Tibial nerve (tissue), 4 donors: ENCODE measurements around the gene ALDH18A1. TPM values are rescaled to one million over a fixed set of nuclear protein-coding genes. Genes with fewer than 3 reads are reported as not detected.

Experiments
- DNase-seq, 2 donors: peaks; one replicate each; pipeline ENCODE4 v3.0.0-alpha.2; 2019; ENCODE audit warnings: low spot score in 2 of 2
- H3K27ac ChIP-seq, 4 donors: fragments of 200-600 bp; sonication (generic) in 3 of 4; one replicate each; pipeline ENCODE4 v1.5.1; 2017 to 2019; ENCODE audit warnings: mild to moderate bottlenecking in 1 of 4
- H3K27me3 ChIP-seq, 2 donors: fragments of 200-600 bp; sonication (generic) in 1 of 2; one replicate each; pipeline versions ENCODE4 v1.5.1 to v1.6.0; 2017 to 2019
- H3K36me3 ChIP-seq, 3 donors: fragments of 200-600 bp; sonication (generic); one replicate each; pipeline ENCODE4 v1.5.1; 2018 to 2019
- H3K4me1 ChIP-seq, 4 donors: fragments of 200-600 bp; sonication (generic) in 3 of 4; one replicate each; pipeline ENCODE4 v1.5.1; 2017 to 2019
- H3K4me3 ChIP-seq, 4 donors: fragments of 200-600 bp; sonication (generic) in 3 of 4; one replicate each; pipeline ENCODE4 v1.5.1; 2017 to 2019; ENCODE audit warnings: mild to moderate bottlenecking in 1 of 4, moderate library complexity in 1 of 4
- H3K9me3 ChIP-seq, 4 donors: fragments of 200-600 bp; sonication (generic) in 3 of 4; one replicate each; pipeline ENCODE4 v1.5.1; 2017 to 2019
- EP300 ChIP-seq, 2 donors: sonication (generic); formaldehyde crosslinking; IDR thresholded peaks; one replicate each; pipeline ENCODE4 v1.6.1; 2017; ENCODE audit warnings: antibody characterized with exemption in 2 of 2, mild to moderate bottlenecking in 1 of 2
- POLR2A ChIP-seq, 2 donors: fragments of 450-650 bp; IDR thresholded peaks; one replicate each; pipeline ENCODE4 v1.6.1; 2017; ENCODE audit warnings: antibody characterized with exemption in 2 of 2, mild to moderate bottlenecking in 2 of 2, moderate library complexity in 2 of 2
- WGBS, 2 donors: methylation state at CpG; one replicate each; pipeline ENCODE4 v1.1.5; 2018; 5-methylcytosine and 5-hydroxymethylcytosine counted together
- total RNA-seq, 4 donors: library from RNA; depleted of rRNA; stranded (reverse); fragments of >200 nt; gene quantifications; one replicate each; pipeline ENCODE4 v1.1.0, GENCODE V29; 2016
- TF ChIP-seq, protein P1 (sequence below), 5 experiments: fragments of 200-600 bp in 3 of 5; fragments of 450-650 bp in 2 of 5; sonication (generic) in 3 of 5; IDR thresholded peaks; one replicate each; pipeline ENCODE4 v1.5.1; 2016 to 2019; ENCODE audit warnings: antibody characterized with exemption in 5 of 5, mild to moderate bottlenecking in 3 of 5, moderate library complexity in 2 of 5

Gene ALDH18A1
- total RNA-seq, 4 donors from 2014 or later: 12.0 to 26.7 (median 17.3) TPM

DNA sequence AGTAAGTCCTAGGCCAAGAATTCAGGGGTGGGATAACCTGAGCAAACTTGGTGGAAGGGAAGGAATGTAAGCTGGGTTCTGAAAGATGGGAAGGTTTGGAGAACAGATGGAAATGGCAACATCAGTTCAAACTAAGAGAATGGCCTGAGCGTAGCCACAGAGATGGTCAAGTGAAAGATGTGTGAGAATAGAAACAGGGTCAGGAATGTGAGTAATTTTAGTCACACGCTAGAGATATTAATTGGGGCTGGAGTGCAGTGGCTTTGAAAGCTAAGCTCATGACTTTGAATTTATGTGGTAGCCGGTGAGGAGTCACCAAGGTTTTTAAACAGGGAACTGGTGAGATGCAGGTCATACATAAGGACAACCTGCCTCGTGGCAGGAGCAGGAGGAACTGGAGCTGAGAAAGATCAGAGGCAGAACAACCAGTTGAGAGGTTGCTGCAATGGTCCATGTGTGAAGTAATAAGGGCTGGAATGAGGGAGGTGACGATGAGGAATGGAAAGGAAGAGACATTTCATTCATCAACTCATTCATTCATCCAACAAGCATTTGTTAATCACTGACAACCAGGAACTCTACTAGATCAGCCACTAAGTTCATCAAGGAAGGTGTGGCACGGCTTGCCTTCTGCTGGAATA, 82.4 kb downstream of the ALDH18A1 start:
- peaks cover 0 to 6% (median 0%) of the 10 kb centered on the region in 4 donors for H3K4me1 ChIP-seq
- no peak overlapping the region for H3K4me3 ChIP-seq
- TF ChIP-seq, protein P1, sequence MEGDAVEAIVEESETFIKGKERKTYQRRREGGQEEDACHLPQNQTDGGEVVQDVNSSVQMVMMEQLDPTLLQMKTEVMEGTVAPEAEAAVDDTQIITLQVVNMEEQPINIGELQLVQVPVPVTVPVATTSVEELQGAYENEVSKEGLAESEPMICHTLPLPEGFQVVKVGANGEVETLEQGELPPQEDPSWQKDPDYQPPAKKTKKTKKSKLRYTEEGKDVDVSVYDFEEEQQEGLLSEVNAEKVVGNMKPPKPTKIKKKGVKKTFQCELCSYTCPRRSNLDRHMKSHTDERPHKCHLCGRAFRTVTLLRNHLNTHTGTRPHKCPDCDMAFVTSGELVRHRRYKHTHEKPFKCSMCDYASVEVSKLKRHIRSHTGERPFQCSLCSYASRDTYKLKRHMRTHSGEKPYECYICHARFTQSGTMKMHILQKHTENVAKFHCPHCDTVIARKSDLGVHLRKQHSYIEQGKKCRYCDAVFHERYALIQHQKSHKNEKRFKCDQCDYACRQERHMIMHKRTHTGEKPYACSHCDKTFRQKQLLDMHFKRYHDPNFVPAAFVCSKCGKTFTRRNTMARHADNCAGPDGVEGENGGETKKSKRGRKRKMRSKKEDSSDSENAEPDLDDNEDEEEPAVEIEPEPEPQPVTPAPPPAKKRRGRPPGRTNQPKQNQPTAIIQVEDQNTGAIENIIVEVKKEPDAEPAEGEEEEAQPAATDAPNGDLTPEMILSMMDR (IDR thresholded peaks at IDR 0.05): no peak
- TF ChIP-seq EP300 (IDR thresholded peaks at IDR 0.05) (no peak), POLR2A (IDR thresholded peaks at IDR 0.05) (no peak)
- no peaks in the 10 kb centered on the region for H3K36me3 ChIP-seq
- no peak overlapping the region for H3K27ac ChIP-seq
- WGBS, 2 donors: 82 to 86% methylated on average over 6 of the region's 6 CpGs
- no peaks in the 10 kb centered on the region for H3K9me3 ChIP-seq
- H3K27me3 ChIP-seq: no peaks in the 10 kb centered on the region
- DNase-seq: no peak

DNA sequence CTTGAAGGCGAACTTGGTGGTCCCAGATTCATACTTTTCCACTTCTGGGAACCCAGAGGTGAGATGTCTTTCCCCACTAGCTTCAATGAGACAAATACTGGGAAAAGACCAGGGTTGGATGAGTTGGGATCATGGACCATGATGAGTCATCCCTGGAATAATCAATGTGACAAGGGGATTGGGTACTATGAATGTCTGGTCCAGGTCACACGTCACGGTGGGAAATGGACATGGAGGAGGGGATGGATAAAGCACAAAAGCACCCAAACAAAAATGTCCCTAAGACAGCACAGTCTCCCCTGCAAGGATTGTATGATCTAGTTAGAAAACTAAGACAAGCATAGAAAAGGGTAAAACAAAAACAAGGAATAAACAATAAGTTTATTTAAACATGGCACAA, 83.0 kb downstream of the ALDH18A1 start:
- no peak for DNase-seq
- WGBS, 2 donors: 74 to 84% methylated on average over 3 of the region's 3 CpGs
- TF ChIP-seq EP300 (IDR thresholded peaks at IDR 0.05): no peak
- TF ChIP-seq, protein P1 (IDR thresholded peaks at IDR 0.05): no peak
- TF ChIP-seq POLR2A (IDR thresholded peaks at IDR 0.05): no peak

DNA sequence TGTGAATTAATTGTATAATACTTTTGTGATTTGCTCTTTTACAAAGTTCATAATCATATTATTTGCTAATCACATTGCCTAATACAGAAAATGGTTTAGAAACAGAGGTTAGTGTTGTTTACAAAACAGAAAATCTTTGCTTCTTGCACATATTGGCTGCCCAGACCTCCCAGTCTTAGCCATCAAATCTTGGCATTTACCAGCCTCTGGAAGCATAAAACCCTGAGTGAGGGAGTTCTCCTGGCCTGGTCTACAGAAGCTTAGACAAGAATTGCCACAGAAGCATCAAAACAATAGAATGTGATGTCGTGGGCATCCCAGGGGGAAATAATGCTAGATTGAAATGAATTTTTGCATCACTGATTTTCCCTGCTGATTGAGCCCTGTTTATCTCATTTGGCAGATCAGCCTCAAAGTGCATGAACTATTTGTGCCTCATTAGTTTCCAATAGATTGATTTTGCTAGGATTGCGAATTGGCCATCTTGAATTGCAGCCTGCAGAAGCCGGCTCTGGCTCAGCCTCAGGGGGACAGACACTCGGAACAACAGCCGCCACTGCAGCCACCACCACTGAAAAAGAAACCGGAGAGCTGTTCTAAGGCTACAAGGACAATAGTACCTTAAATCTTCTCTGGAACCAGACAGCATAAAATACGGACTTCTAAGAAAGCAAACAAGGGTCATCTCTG, 84.2 kb downstream of the ALDH18A1 start:
- Histone ChIP-seq H3K4me1 (peaks cover 0 to 6% (median 0%) of the 10 kb centered on the region in 4 donors), H3K9me3 (no peaks in the 10 kb centered on the region), H3K4me3 (no peak overlapping the region), H3K27me3 (no peaks in the 10 kb centered on the region), H3K27ac (no peak overlapping the region), H3K36me3 (no peaks in the 10 kb centered on the region)
- WGBS, 2 donors: 44 to 55% methylated on average over 7 of the region's 7 CpGs
- no peak for DNase-seq
- TF ChIP-seq EP300 (IDR thresholded peaks at IDR 0.05) (no peak), POLR2A (IDR thresholded peaks at IDR 0.05) (no peak)
- TF ChIP-seq, protein P1 (IDR thresholded peaks at IDR 0.05): no peak

More for the DNA sequence above, 83.0 kb downstream of the ALDH18A1 start:
- no peak overlapping the region for H3K4me3 ChIP-seq
- H3K36me3 ChIP-seq: no peaks in the 10 kb centered on the region
- no peaks in the 10 kb centered on the region for H3K27me3 ChIP-seq
- H3K27ac ChIP-seq: no peak overlapping the region
- H3K9me3 ChIP-seq: no peaks in the 10 kb centered on the region
- H3K4me1 ChIP-seq: peaks cover 0 to 6% (median 0%) of the 10 kb centered on the region in 4 donors

DNA sequence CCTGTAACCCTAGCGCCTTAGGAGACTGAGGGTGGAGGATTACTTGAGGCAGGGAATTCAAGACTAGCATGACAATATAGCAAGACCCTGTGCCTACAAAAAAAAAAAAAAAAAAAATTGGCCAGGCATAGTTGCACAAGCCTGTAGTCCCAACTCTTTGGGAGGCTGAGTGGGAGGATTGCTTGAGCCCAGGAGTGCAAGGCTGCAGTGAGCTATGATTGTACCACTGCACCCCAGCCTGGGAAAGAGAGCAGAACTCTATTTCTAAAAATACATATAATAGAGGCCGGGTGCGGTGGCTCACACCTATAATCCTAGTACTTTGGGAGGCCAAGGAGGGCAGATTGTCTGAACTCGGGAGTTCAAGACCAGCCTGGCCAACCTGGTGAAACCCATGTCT, 85.1 kb downstream of the ALDH18A1 start:
- Histone ChIP-seq H3K4me3 (no peak overlapping the region), H3K27me3 (no peaks in the 10 kb centered on the region), H3K36me3 (no peaks in the 10 kb centered on the region), H3K4me1 (peaks cover 0 to 6% (median 0%) of the 10 kb centered on the region in 4 donors), H3K9me3 (no peaks in the 10 kb centered on the region), H3K27ac (no peak overlapping the region)
- DNase-seq: no peak
- 98% methylated on average over 4 of the region's 4 CpGs for WGBS, 2 donors
- no peak for TF ChIP-seq POLR2A (IDR thresholded peaks at IDR 0.05)
- TF ChIP-seq, protein P1 (IDR thresholded peaks at IDR 0.05): no peak
- TF ChIP-seq EP300 (IDR thresholded peaks at IDR 0.05): no peak

DNA sequence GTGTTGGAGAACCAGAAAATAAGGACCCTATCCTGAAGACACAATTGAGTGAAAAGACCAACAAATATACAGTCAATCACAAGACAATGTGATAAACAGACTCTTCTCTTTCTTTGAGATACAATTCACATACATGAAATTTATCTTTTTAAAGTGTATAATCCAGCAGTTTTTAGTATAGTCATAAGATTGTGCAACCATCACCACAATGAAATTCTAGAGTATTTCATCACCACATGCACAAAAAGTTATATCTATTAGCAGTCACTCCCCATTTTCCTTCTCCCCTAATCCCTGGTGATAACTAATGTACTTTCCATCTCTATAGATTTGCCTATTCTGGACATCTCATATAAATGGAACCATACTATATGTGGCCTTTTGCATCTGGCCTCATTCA, 87.1 kb downstream of the ALDH18A1 start:
- Histone ChIP-seq H3K9me3 (no peaks in the 10 kb centered on the region), H3K27me3 (no peaks in the 10 kb centered on the region), H3K36me3 (no peaks in the 10 kb centered on the region), H3K4me1 (peaks cover 0 to 6% (median 0%) of the 10 kb centered on the region in 4 donors), H3K4me3 (no peak overlapping the region), H3K27ac (no peak overlapping the region)
- TF ChIP-seq EP300 (IDR thresholded peaks at IDR 0.05) (no peak), POLR2A (IDR thresholded peaks at IDR 0.05) (no peak)
- TF ChIP-seq, protein P1 (IDR thresholded peaks at IDR 0.05): no peak
- DNase-seq: no peak
